ENCODE results near the gene PRKCH.

Gene PRKCH

DNA sequence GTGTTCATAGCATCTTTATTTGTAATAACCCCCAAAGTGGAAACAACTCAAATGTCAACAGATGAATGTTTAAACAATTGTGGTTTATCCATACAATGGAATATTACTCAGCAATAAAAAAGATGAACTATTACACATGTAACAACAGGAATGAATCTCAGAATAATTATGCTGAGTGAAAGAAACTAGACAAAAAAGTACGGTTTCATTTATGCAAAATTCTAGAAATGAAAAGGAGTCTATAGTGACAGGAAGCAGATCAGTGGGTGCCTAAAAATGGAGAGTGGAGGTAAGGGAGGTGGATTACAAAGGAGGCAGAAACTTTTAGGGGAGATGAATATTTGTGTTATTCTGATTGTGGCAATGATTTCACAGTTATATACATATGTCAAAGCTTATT, 4.8 kb downstream of the PRKCH start:
- no peak overlapping the region for H3K9ac ChIP-seq (ENCODE audit: low read length)
- peaks cover 31% of the 10 kb centered on the region for H3K27me3 ChIP-seq (ENCODE audit: control insufficient read depth, insufficient read depth, low read length)
- H3K4me1 ChIP-seq (ENCODE audit: control insufficient read depth, insufficient read depth, low read length) = peaks cover 15% of the 10 kb centered on the region
- peaks cover 6% of the 10 kb centered on the region for H3K9me3 ChIP-seq (ENCODE audit: control insufficient read depth, insufficient read depth, low read depth, low read length)
- no peak overlapping the region for H3K27ac ChIP-seq (ENCODE audit: low read depth, low read length)
- H3K36me3 ChIP-seq (ENCODE audit: control insufficient read depth, insufficient read depth, low read length) = no peaks in the 10 kb centered on the region
- no peak overlapping the region for H3K4me3 ChIP-seq (ENCODE audit: low read depth, low read length)

DNA sequence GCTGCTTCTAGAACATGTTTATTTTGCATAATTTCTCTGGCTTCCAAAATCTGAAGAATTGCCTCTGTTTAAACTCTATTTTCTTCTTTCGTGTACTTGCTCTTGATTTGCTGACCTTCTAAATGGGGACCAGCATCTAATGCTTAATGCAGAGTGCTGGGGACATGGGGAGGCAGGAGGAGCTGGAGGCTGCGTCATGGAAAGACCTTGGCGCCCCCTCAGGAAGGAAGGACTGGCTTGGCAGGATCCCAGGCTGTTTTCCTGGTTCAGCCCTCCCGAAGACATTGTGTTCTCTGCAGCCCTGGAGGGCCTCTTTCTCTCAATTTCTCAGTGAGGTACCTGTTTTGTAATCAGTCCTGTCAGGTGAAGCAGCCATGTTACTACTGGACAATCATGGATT, 5.5 kb downstream of the PRKCH start:
- no peak overlapping the region for H3K4me3 ChIP-seq (ENCODE audit: low read depth, low read length)
- no peak overlapping the region for H3K27ac ChIP-seq (ENCODE audit: low read depth, low read length)
- H3K9me3 ChIP-seq (ENCODE audit: control insufficient read depth, insufficient read depth, low read depth, low read length) = peaks cover 6% of the 10 kb centered on the region
- H3K4me1 ChIP-seq (ENCODE audit: control insufficient read depth, insufficient read depth, low read length) = peaks cover 15% of the 10 kb centered on the region
- H3K27me3 ChIP-seq (ENCODE audit: control insufficient read depth, insufficient read depth, low read length) = peaks cover 24% of the 10 kb centered on the region
- H3K9ac ChIP-seq (ENCODE audit: low read length) = no peak overlapping the region
- no peaks in the 10 kb centered on the region for H3K36me3 ChIP-seq (ENCODE audit: control insufficient read depth, insufficient read depth, low read length)

DNA sequence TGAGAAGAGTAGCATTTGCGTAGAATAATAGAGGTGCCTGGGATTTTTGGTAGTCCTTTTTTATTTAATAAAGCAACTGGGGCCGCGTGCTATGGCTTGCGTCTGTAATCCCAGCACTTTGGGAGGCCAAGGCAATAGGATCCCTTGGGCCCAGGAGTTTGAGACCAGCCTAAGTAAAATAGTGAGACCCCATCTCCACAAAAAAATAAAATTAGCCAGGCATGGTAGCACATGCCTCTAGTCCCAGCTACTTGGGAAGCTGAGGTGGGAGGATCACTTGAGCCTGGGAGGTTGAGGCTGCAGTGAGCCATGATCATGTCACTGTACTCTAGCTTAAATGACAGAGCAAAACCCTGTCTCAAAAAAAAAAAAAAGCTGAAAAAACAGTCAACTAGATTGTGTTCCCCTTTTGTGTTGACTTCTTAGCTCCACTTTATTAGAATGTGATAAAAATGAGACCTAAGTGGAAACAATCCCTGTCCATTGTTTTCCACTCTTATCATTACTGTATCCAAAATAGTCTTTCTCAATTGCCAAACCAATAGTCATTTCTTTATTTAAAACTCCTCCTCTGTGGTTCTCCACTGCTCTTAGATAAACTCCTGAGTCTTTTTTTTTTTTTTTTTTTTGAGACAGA, 7.4 kb downstream of the PRKCH start:
- H3K9ac ChIP-seq (ENCODE audit: low read length) = no peak overlapping the region
- no peak overlapping the region for H3K27ac ChIP-seq (ENCODE audit: low read depth, low read length)
- H3K27me3 ChIP-seq (ENCODE audit: control insufficient read depth, insufficient read depth, low read length) = peaks cover 5% of the 10 kb centered on the region
- no peaks in the 10 kb centered on the region for H3K36me3 ChIP-seq (ENCODE audit: control insufficient read depth, insufficient read depth, low read length)
- H3K9me3 ChIP-seq (ENCODE audit: control insufficient read depth, insufficient read depth, low read depth, low read length) = peaks cover 6% of the 10 kb centered on the region
- no peak overlapping the region for H3K4me3 ChIP-seq (ENCODE audit: low read depth, low read length)
- 0 out of 2 replicates have a peak, but pooled peaks cover 3% of the 10 kb centered on the region for H3K4me1 ChIP-seq (ENCODE audit: control insufficient read depth, insufficient read depth, low read length)

DNA sequence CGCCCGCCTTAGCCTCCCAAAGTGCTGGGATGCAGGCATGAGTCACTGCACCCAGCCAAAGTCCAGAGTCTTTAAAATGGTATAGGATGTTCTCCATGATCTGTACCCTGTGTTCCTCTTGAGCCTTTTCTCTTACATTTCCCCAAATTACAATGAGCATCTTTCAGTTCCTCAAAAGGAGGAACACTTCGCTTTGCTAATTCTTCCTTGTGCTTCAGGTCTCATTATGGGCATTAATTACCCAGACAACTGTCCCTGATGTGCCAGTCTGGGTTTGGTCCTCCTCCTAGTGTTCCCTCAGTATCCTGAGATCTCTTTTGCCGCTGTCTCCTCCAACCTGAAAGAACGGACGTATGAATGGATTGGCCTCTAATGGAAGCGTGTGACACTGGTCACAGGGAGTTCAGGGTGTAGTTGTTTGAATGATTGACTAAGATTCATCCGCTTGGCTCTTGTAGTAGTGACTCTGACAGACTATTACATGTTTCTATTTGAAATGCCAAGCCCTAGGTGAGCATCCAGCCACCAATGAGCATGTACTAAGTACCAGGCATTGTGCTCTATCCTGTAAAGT, 8.2 kb downstream of the PRKCH start:
- Histone ChIP-seq H3K4me3 (ENCODE audit: low read depth, low read length) (no peak overlapping the region), H3K9ac (ENCODE audit: low read length) (no peak overlapping the region), H3K27me3 (ENCODE audit: control insufficient read depth, insufficient read depth, low read length) (no peaks in the 10 kb centered on the region), H3K4me1 (ENCODE audit: control insufficient read depth, insufficient read depth, low read length) (0 out of 2 replicates have a peak, but pooled peaks cover 3% of the 10 kb centered on the region), H3K9me3 (ENCODE audit: control insufficient read depth, insufficient read depth, low read depth, low read length) (peaks cover 6% of the 10 kb centered on the region), H3K36me3 (ENCODE audit: control insufficient read depth, insufficient read depth, low read length) (no peaks in the 10 kb centered on the region), H3K27ac (ENCODE audit: low read depth, low read length) (no peak overlapping the region)

DNA sequence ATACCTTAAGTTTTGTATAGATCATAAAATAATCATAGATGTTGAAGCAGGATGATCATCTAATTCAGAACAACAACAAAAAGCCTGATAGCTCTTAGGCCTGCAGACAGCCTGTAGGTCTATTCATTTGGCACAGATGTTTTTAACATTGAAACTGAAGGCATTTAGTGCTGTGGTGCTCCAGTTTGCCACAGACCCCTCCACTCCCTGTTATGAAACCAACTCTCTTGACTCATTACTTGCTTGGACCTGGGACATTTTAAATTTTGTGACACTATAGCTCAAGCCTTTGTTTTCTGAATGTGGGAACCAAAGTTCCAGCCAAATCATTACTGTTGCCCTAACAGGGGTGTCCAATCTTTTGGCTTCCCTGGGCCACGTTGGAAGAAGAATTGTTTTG, 9.1 kb downstream of the PRKCH start:
- H3K27me3 ChIP-seq (ENCODE audit: control insufficient read depth, insufficient read depth, low read length) = no peaks in the 10 kb centered on the region
- 0 out of 2 replicates have a peak, but pooled peaks cover 3% of the 10 kb centered on the region for H3K4me1 ChIP-seq (ENCODE audit: control insufficient read depth, insufficient read depth, low read length)
- no peaks in the 10 kb centered on the region for H3K36me3 ChIP-seq (ENCODE audit: control insufficient read depth, insufficient read depth, low read length)
- peaks cover 6% of the 10 kb centered on the region for H3K9me3 ChIP-seq (ENCODE audit: control insufficient read depth, insufficient read depth, low read depth, low read length)
- no peak overlapping the region for H3K4me3 ChIP-seq (ENCODE audit: low read depth, low read length)
- H3K27ac ChIP-seq (ENCODE audit: low read depth, low read length) = no peak overlapping the region
- no peak overlapping the region for H3K9ac ChIP-seq (ENCODE audit: low read length)

DNA sequence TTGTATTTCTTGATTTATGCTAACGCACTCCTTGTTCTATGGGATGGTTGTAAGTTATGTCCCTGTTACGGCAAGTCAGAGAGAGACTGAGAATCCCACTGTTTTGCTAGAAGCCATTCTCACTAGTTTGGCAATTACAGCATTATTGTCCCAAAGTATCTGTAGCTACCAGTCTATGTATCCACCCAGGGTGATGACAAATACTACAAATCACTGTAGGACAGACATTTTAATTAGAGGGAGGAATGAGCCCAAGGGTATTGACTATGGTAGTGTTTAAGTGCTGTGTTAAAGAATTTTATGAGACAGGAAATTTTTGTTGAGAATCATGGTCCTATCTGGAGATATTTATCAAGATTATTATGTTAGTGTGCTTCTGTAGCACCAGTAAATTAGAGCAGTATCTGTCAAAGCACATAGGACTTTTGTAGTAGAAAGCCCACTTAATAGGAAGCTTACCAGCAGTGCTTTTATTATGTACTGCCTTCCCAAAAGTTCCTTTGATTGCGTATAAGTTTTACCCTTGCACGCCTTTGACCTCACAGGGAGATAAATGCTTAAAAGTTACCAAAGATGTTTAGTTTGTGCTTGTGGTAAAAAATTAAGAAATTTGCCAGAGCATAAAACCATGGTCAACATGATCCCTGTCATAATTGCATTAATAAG, 10.7 kb downstream of the PRKCH start:
- no peak overlapping the region for H3K27ac ChIP-seq (ENCODE audit: low read depth, low read length)

DNA sequence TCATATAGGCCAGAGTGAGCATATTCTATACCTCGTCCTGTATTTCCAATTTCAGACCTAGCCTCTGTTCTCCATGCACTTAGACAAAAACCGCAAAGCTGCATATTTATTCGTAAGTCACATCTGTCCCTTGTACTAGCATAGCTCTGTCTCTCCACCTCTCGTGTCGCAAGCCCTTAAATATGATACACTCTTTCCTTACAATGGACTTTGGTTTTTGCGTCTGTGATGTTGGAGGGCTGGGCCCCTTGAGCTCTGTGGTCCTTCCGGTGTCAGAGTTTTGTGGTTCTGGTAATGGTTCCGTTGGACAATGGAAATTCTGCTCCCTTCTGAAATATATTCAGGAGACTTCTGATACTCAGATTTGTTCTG, 11.3 kb downstream of the PRKCH start:
- Histone ChIP-seq H3K4me1 (ENCODE audit: control insufficient read depth, insufficient read depth, low read length) (no peaks in the 10 kb centered on the region), H3K27me3 (ENCODE audit: control insufficient read depth, insufficient read depth, low read length) (no peaks in the 10 kb centered on the region), H3K36me3 (ENCODE audit: control insufficient read depth, insufficient read depth, low read length) (no peaks in the 10 kb centered on the region), H3K4me3 (ENCODE audit: low read depth, low read length) (no peak overlapping the region), H3K9ac (ENCODE audit: low read length) (no peak overlapping the region), H3K9me3 (ENCODE audit: control insufficient read depth, insufficient read depth, low read depth, low read length) (no peaks in the 10 kb centered on the region), H3K27ac (ENCODE audit: low read depth, low read length) (no peak overlapping the region)

More for the DNA sequence above, 10.7 kb downstream of the PRKCH start:
- Histone ChIP-seq H3K27me3 (ENCODE audit: control insufficient read depth, insufficient read depth, low read length) (no peaks in the 10 kb centered on the region), H3K4me3 (ENCODE audit: low read depth, low read length) (no peak overlapping the region), H3K36me3 (ENCODE audit: control insufficient read depth, insufficient read depth, low read length) (no peaks in the 10 kb centered on the region), H3K9ac (ENCODE audit: low read length) (no peak overlapping the region), H3K4me1 (ENCODE audit: control insufficient read depth, insufficient read depth, low read length) (0 out of 2 replicates have a peak, but pooled peaks cover under 1% of the 10 kb centered on the region), H3K9me3 (ENCODE audit: control insufficient read depth, insufficient read depth, low read depth, low read length) (no peaks in the 10 kb centered on the region)

DNA sequence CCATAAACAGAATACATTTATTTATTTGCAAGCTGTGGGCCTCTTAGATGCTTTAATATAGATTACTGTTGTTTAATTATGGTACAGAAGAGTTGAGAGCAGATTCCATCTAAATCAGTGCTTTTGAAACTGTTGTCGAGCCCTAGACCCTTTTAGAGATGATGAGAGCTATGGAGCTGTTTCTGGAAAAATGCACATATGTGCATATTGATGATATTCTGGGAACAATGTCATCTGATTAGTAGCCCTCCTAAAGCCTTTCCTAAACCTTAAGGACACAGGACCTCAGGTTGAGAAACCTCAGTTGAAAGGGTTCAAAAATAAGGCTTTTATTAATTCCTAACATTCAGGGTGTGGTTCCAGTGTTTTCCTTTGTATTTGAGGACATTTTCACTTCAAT, 11.7 kb downstream of the PRKCH start:
- H3K36me3 ChIP-seq (ENCODE audit: control insufficient read depth, insufficient read depth, low read length) = no peaks in the 10 kb centered on the region
- H3K4me1 ChIP-seq (ENCODE audit: control insufficient read depth, insufficient read depth, low read length) = no peaks in the 10 kb centered on the region
- no peak overlapping the region for H3K4me3 ChIP-seq (ENCODE audit: low read depth, low read length)
- H3K27me3 ChIP-seq (ENCODE audit: control insufficient read depth, insufficient read depth, low read length) = no peaks in the 10 kb centered on the region
- no peak overlapping the region for H3K9ac ChIP-seq (ENCODE audit: low read length)
- H3K27ac ChIP-seq (ENCODE audit: low read depth, low read length) = no peak overlapping the region
- H3K9me3 ChIP-seq (ENCODE audit: control insufficient read depth, insufficient read depth, low read depth, low read length) = no peaks in the 10 kb centered on the region

DNA sequence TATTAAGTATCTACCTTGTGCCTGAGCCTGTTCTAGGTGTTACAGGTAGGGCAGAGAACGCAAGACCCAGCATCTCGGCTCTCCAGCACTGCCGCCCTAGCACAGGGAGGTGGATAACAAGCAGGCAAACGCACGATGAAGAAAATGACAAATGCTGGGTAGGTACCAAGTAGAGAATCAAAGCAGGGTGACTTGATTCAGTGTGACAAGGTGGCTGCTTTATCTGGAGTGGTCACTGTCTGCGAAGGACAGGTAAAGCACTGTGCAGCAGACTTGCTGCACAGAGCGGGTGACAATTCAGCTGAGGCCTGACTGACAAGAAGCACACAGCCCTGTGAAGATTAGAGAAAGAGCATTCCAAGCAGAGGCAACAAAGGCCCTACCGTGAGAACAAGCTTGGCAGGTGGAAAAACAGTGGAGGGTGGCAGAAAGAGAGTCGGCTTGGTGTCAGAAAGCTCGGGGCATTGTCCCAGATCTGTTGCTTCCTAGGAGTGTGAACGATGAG, 12.9 kb downstream of the PRKCH start:
- Histone ChIP-seq H3K9me3 (ENCODE audit: control insufficient read depth, insufficient read depth, low read depth, low read length) (no peaks in the 10 kb centered on the region), H3K27ac (ENCODE audit: low read depth, low read length) (no peak overlapping the region)

DNA sequence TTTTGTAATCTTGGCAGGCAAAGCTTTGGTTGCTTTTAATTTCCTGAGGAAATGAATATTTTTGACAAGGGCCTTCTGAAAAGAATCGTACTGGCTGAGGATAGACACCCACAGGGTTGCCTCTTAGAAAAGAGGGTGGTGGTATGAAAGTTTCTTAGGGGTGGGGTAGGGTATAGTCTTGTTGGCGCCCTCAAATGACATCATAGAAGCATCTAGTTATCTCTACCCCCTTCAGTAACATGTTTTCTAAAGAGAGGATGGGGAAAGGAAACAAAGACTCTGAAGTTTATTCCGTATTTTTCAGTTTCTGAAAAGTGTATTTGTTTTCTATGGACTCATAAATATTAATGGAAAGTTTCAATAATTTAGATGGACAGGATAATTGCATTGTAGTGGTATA, 13.7 kb downstream of the PRKCH start:
- no peak overlapping the region for H3K27ac ChIP-seq (ENCODE audit: low read depth, low read length)
- no peak overlapping the region for H3K9ac ChIP-seq (ENCODE audit: low read length)
- no peaks in the 10 kb centered on the region for H3K27me3 ChIP-seq (ENCODE audit: control insufficient read depth, insufficient read depth, low read length)
- no peaks in the 10 kb centered on the region for H3K4me1 ChIP-seq (ENCODE audit: control insufficient read depth, insufficient read depth, low read length)
- no peak overlapping the region for H3K4me3 ChIP-seq (ENCODE audit: low read depth, low read length)
- no peaks in the 10 kb centered on the region for H3K9me3 ChIP-seq (ENCODE audit: control insufficient read depth, insufficient read depth, low read depth, low read length)
- H3K36me3 ChIP-seq (ENCODE audit: control insufficient read depth, insufficient read depth, low read length) = no peaks in the 10 kb centered on the region

More for the DNA sequence above, 12.9 kb downstream of the PRKCH start:
- H3K9ac ChIP-seq (ENCODE audit: low read length) = no peak overlapping the region
- no peak overlapping the region for H3K4me3 ChIP-seq (ENCODE audit: low read depth, low read length)
- no peaks in the 10 kb centered on the region for H3K27me3 ChIP-seq (ENCODE audit: control insufficient read depth, insufficient read depth, low read length)
- H3K36me3 ChIP-seq (ENCODE audit: control insufficient read depth, insufficient read depth, low read length) = no peaks in the 10 kb centered on the region
- no peaks in the 10 kb centered on the region for H3K4me1 ChIP-seq (ENCODE audit: control insufficient read depth, insufficient read depth, low read length)

DNA sequence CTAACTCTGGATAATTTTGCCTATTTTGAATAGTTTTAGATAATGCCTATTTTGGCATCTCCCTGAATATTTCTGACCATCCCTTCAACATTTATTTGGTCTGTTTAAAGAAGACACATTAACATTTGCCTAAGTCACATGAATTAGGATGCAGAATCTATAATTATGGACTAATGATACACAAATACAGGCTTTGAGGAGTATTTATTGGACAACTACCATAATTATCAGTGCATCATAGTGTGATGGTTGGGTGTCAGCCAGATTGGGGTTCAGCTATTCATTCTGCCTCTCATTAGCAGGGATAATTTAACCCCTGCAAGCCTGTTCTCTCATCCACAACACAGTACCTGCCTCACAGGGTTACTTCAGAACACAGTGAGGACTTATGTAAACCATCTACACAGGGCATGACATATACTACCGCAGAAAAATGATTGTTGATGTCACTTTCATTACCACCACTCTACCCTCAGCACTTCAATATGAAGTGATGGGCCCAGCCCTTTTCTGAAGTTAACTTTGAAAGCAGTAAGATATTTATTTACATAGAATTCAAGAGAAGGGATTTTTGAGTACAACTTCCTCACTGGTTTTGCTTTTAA, 14.4 kb downstream of the PRKCH start:
- Histone ChIP-seq H3K4me1 (ENCODE audit: control insufficient read depth, insufficient read depth, low read length) (no peaks in the 10 kb centered on the region), H3K4me3 (ENCODE audit: low read depth, low read length) (no peak overlapping the region), H3K27me3 (ENCODE audit: control insufficient read depth, insufficient read depth, low read length) (no peaks in the 10 kb centered on the region), H3K9me3 (ENCODE audit: control insufficient read depth, insufficient read depth, low read depth, low read length) (no peaks in the 10 kb centered on the region), H3K9ac (ENCODE audit: low read length) (no peak overlapping the region), H3K36me3 (ENCODE audit: control insufficient read depth, insufficient read depth, low read length) (no peaks in the 10 kb centered on the region), H3K27ac (ENCODE audit: low read depth, low read length) (no peak overlapping the region)
